ENCODE measurements around the gene SLC29A3.

SLC29A3 gene

DNA sequence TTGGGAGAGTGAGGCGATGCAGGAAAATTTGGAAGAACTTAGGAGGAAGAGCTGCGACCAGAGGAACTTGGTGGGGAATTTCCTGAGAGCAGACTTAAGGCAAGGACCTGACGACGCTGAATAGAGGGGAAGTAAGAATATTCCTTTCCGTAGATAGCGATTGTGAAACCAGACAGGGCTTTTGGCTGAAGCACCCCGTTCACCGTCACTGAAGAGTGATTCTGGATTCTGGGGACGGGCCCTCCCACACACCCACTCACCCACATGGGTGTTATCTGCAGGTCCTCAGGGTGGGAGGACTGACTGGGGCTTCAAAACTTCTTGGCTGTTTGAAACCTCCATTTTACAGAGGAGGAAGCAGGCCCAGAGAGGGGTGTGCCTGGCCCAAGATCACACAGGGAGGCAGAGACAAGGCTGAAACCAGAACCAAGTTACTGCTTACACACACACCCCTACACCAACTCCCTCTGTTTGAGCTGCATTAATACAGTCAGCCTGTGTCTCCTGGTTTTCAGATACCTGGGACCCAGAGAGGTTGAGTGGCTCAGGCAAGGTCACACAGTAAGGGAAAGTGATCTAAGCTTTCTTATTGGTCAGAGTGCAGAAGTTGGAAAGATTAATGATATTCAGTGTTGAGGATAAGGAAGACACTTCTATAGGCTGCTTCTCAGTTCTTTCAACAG is 40.4 kb downstream of the SLC29A3 start:
- no peak for TF ChIP-seq EZH2 (IDR thresholded peaks at IDR 0.05; ENCODE audit: borderline replicate concordance, low read depth, low read length, severe bottlenecking)
- TF ChIP-seq, protein P1, sequence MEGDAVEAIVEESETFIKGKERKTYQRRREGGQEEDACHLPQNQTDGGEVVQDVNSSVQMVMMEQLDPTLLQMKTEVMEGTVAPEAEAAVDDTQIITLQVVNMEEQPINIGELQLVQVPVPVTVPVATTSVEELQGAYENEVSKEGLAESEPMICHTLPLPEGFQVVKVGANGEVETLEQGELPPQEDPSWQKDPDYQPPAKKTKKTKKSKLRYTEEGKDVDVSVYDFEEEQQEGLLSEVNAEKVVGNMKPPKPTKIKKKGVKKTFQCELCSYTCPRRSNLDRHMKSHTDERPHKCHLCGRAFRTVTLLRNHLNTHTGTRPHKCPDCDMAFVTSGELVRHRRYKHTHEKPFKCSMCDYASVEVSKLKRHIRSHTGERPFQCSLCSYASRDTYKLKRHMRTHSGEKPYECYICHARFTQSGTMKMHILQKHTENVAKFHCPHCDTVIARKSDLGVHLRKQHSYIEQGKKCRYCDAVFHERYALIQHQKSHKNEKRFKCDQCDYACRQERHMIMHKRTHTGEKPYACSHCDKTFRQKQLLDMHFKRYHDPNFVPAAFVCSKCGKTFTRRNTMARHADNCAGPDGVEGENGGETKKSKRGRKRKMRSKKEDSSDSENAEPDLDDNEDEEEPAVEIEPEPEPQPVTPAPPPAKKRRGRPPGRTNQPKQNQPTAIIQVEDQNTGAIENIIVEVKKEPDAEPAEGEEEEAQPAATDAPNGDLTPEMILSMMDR (IDR thresholded peaks at IDR 0.05; ENCODE audit: borderline replicate concordance, extremely low read depth, low read length, poor library complexity, severe bottlenecking), result no peak
- H4K20me1 ChIP-seq (ENCODE audit: insufficient read depth, low read length), result no peaks in the 10 kb centered on the region
- no peak overlapping the region for H3K4me2 ChIP-seq (ENCODE audit: insufficient read depth, low read length)
- no peaks in the 10 kb centered on the region for H3K27me3 ChIP-seq (ENCODE audit: insufficient read depth, low read length, poor library complexity)
- no peaks in the 10 kb centered on the region for H3K79me2 ChIP-seq (ENCODE audit: insufficient read depth, low read length)
- H3K4me1 ChIP-seq (ENCODE audit: insufficient read depth, low read length), result no peaks in the 10 kb centered on the region
- H3K36me3 ChIP-seq (ENCODE audit: insufficient read depth, low read length), result peaks cover 46% of the 10 kb centered on the region
- no peak overlapping the region for H2AFZ ChIP-seq (ENCODE audit: low read depth, low read length)
- H3K9me3 ChIP-seq (ENCODE audit: insufficient read depth, low read length, severe bottlenecking), result no peaks in the 10 kb centered on the region
- DNase-seq (no peak), ATAC-seq (ENCODE audit: insufficient read depth, low read depth) (no peak)
- H3K9ac ChIP-seq (ENCODE audit: low read depth, low read length), result no peak overlapping the region
- H3K27ac ChIP-seq (ENCODE audit: low read length), result no peak overlapping the region
- H3K4me3 ChIP-seq (ENCODE audit: low read depth in 1 of 2, low read length in 2 of 2), result no peak overlapping the region

DNA sequence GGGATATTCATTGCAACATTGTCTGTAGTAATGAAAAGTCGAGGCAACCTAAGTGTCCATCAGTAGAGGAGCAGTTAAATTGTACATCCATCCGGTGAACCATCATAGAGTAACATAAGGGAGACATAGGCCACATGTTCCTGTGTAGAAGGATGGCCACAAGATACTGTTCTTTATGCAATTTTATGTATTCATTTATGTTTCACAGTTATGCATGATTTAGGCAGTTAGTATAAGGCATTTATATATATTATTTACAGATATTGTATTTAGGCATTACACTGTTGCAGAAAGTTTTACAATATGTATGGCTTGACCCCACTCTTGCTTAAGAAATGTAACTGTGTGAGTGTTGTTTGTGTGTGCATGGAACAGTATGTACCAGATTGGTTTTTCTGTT is 41.7 kb downstream of the SLC29A3 start:
- Histone ChIP-seq H3K27ac (ENCODE audit: low read length) (no peak overlapping the region), H4K20me1 (ENCODE audit: insufficient read depth, low read length) (no peaks in the 10 kb centered on the region), H3K27me3 (ENCODE audit: insufficient read depth, low read length, poor library complexity) (no peaks in the 10 kb centered on the region), H3K4me3 (ENCODE audit: low read depth in 1 of 2, low read length in 2 of 2) (no peak overlapping the region), H3K9ac (ENCODE audit: low read depth, low read length) (no peak overlapping the region), H3K79me2 (ENCODE audit: insufficient read depth, low read length) (no peaks in the 10 kb centered on the region), H3K9me3 (ENCODE audit: insufficient read depth, low read length, severe bottlenecking) (no peaks in the 10 kb centered on the region), H2AFZ (ENCODE audit: low read depth, low read length) (no peak overlapping the region), H3K36me3 (ENCODE audit: insufficient read depth, low read length) (peaks cover 39% of the 10 kb centered on the region), H3K4me1 (ENCODE audit: insufficient read depth, low read length) (no peaks in the 10 kb centered on the region), H3K4me2 (ENCODE audit: insufficient read depth, low read length) (no peak overlapping the region)
- no peak for ATAC-seq (ENCODE audit: insufficient read depth, low read depth)
- DNase-seq, result no peak
- no peak for TF ChIP-seq EZH2 (IDR thresholded peaks at IDR 0.05; ENCODE audit: borderline replicate concordance, low read depth, low read length, severe bottlenecking)
- TF ChIP-seq, protein P1 (IDR thresholded peaks at IDR 0.05; ENCODE audit: borderline replicate concordance, extremely low read depth, low read length, poor library complexity, severe bottlenecking), result no peak

DNA sequence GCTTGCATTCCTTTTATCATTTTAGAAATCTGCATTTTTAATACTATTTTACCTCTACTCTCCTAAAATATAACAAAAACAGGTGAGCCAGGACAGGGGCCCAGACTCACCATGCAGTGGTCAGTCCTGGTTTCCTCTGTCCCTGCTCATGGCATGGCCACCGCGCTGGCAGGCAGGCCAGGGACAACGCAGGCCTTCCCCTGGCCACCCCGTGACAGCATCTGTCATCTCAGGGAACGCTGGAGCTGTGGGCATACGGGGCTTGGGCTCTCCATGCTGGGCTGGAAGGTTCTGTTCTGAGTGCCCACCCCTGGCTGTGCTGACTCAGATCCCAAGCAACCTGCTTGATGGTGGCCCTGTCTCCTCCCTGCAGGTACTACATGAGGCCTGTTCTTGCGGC is 42.5 kb downstream of the SLC29A3 start:
- TF ChIP-seq, protein P1 (IDR thresholded peaks at IDR 0.05; ENCODE audit: borderline replicate concordance, extremely low read depth, low read length, poor library complexity, severe bottlenecking), result no peak
- TF ChIP-seq EZH2 (IDR thresholded peaks at IDR 0.05; ENCODE audit: borderline replicate concordance, low read depth, low read length, severe bottlenecking), result no peak
- Histone ChIP-seq H3K27me3 (ENCODE audit: insufficient read depth, low read length, poor library complexity) (no peaks in the 10 kb centered on the region), H3K79me2 (ENCODE audit: insufficient read depth, low read length) (no peaks in the 10 kb centered on the region), H3K9me3 (ENCODE audit: insufficient read depth, low read length, severe bottlenecking) (no peaks in the 10 kb centered on the region), H3K27ac (ENCODE audit: low read length) (no peak overlapping the region), H3K4me3 (ENCODE audit: low read depth in 1 of 2, low read length in 2 of 2) (no peak overlapping the region), H2AFZ (ENCODE audit: low read depth, low read length) (no peak overlapping the region), H4K20me1 (ENCODE audit: insufficient read depth, low read length) (no peaks in the 10 kb centered on the region), H3K4me2 (ENCODE audit: insufficient read depth, low read length) (no peak overlapping the region), H3K9ac (ENCODE audit: low read depth, low read length) (no peak overlapping the region), H3K4me1 (ENCODE audit: insufficient read depth, low read length) (no peaks in the 10 kb centered on the region), H3K36me3 (ENCODE audit: insufficient read depth, low read length) (peaks cover 32% of the 10 kb centered on the region)
- ATAC-seq (ENCODE audit: insufficient read depth, low read depth) (no peak), DNase-seq (no peak)

Data from DND-41 (cell line).